ENCODE results near the gene CLN3. TPM values are rescaled to one million over a fixed set of nuclear protein-coding genes. Genes with fewer than 3 reads are reported as not detected.

CLN3 gene
- total RNA-seq, 4 donors from 2014 or later = 13.8 to 23.7 (median 18.3) TPM

Other genes starting within 250 kb of the CLN3 start
- gene SBK1, start 199.5 kb downstream of the CLN3 start, total RNA-seq = 1 to 10 TPM in 1 of 4 donors, under 1 TPM in 2, not detected in 1; 0.26 to 1.2 (median 0.64) TPM
- gene NPIPB6, start 128.6 kb downstream of the CLN3 start, total RNA-seq = 1 to 10 TPM in 2 of 4 donors, not detected in 2; 2.0 to 5.9 TPM
- gene EIF3CL, start 88.2 kb downstream of the CLN3 start, total RNA-seq = 100 to 1,000 TPM in 1 of 4 donors, 10 to 100 TPM in 3; 42.6 to 151 (median 80.8) TPM
- under 1 TPM in 1 of 4 donors, not detected in 3; 0.73 TPM for gene NPIPB7, start 19.7 kb downstream of the CLN3 start, total RNA-seq
- under 1 TPM; 0.07 to 0.49 (median 0.28) TPM for gene APOBR, start 2.6 kb upstream of the CLN3 start, total RNA-seq
- gene IL27, start 14.8 kb upstream of the CLN3 start, total RNA-seq = not detected
- 10 to 100 TPM in 3 of 4 donors, 1 to 10 TPM in 1; 7.3 to 81.1 (median 18.4) TPM for gene NUPR1, start 46.9 kb upstream of the CLN3 start, total RNA-seq
- 10 to 100 TPM; 13.2 to 45.3 (median 29.1) TPM for gene SGF29, start 61.8 kb upstream of the CLN3 start, total RNA-seq
- under 1 TPM in 2 of 4 donors, not detected in 2; 0.41 to 0.46 TPM for gene SULT1A2, start 105.0 kb upstream of the CLN3 start, total RNA-seq
- gene SULT1A1, start 118.0 kb upstream of the CLN3 start, total RNA-seq = 10 to 100 TPM in 2 of 4 donors, 1 to 10 TPM in 2; 2.8 to 30.3 (median 8.5) TPM
- 1 to 10 TPM in 1 of 4 donors, not detected in 3; 8.1 TPM for gene NPIPB8, start 146.0 kb upstream of the CLN3 start, total RNA-seq
- gene EIF3C, start 219.4 kb upstream of the CLN3 start, total RNA-seq = 100 to 1,000 TPM in 3 of 4 donors, 10 to 100 TPM in 1; 52.8 to 426 (median 286) TPM